Measurements from ENCODE around the gene GARIN5B. TPM values are rescaled to one million over a fixed set of nuclear protein-coding genes. Genes with fewer than 3 reads are reported as not detected.

GARIN5B gene
- total RNA-seq, 1 donor from 2014 or later, result not detected

- no peak for TF ChIP-seq CTCF (IDR thresholded peaks at IDR 0.05)
- Mint-ChIP-seq H3K4me3 (ENCODE audit: unreplicated experiment) (no peak overlapping the region), H3K36me3 (ENCODE audit: low read depth) (peaks cover 19% of the 10 kb centered on the region), H3K4me1 (ENCODE audit: low read depth) (peaks cover 53% of the 10 kb centered on the region), H3K27ac (ENCODE audit: unreplicated experiment) (no peak overlapping the region), H3K27me3 (ENCODE audit: low read depth) (no peaks in the 10 kb centered on the region), H3K9me3 (ENCODE audit: low read depth) (no peaks in the 10 kb centered on the region)
- DNase-seq (ENCODE audit: low spot score), result no peak
Observed at GRCh38 chr19:55391191-55391670, 28.2 kb upstream of the GARIN5B start.

GRCh38 chr19:55390461-55390880 lies 27.4 kb upstream of the GARIN5B start:
- Mint-ChIP-seq H3K9me3 (ENCODE audit: low read depth) (no peaks in the 10 kb centered on the region), H3K36me3 (ENCODE audit: low read depth) (peaks cover 21% of the 10 kb centered on the region), H3K27ac (ENCODE audit: unreplicated experiment) (no peak overlapping the region), H3K27me3 (ENCODE audit: low read depth) (no peaks in the 10 kb centered on the region), H3K4me1 (ENCODE audit: low read depth) (peaks cover 55% of the 10 kb centered on the region), H3K4me3 (ENCODE audit: unreplicated experiment) (no peak overlapping the region)
- TF ChIP-seq CTCF (IDR thresholded peaks at IDR 0.05), result no peak
- no peak for DNase-seq (ENCODE audit: low spot score)

- H3K9me3 Mint-ChIP-seq (ENCODE audit: low read depth), result no peaks in the 10 kb centered on the region
- H3K27ac Mint-ChIP-seq (ENCODE audit: unreplicated experiment), result peak overlapping the region; percentile 32
- H3K4me1 Mint-ChIP-seq (ENCODE audit: low read depth), result peaks cover 60% of the 10 kb centered on the region
- no peak for DNase-seq (ENCODE audit: low spot score)
- TF ChIP-seq CTCF (IDR thresholded peaks at IDR 0.05), result no peak
- H3K36me3 Mint-ChIP-seq (ENCODE audit: low read depth), result peaks cover 21% of the 10 kb centered on the region
- H3K27me3 Mint-ChIP-seq (ENCODE audit: low read depth), result no peaks in the 10 kb centered on the region
- H3K4me3 Mint-ChIP-seq (ENCODE audit: unreplicated experiment), result peak overlapping the region; percentile 36
Observed at GRCh38 chr19:55389386-55390317, 26.6 kb upstream of the GARIN5B start.

GRCh38 chr19:55387736-55388497 lies 24.9 kb upstream of the GARIN5B start:
- Mint-ChIP-seq H3K27me3 (ENCODE audit: low read depth) (no peaks in the 10 kb centered on the region), H3K36me3 (ENCODE audit: low read depth) (peaks cover 21% of the 10 kb centered on the region), H3K4me3 (ENCODE audit: unreplicated experiment) (peak overlapping the region; percentile 99), H3K27ac (ENCODE audit: unreplicated experiment) (no peak overlapping the region), H3K4me1 (ENCODE audit: low read depth) (peaks cover 63% of the 10 kb centered on the region), H3K9me3 (ENCODE audit: low read depth) (no peaks in the 10 kb centered on the region)
- no peak for TF ChIP-seq CTCF (IDR thresholded peaks at IDR 0.05)
- DNase-seq (ENCODE audit: low spot score), result no peak

- Mint-ChIP-seq H3K27ac (ENCODE audit: unreplicated experiment) (peak overlapping the region; percentile 99), H3K36me3 (ENCODE audit: low read depth) (peaks cover 21% of the 10 kb centered on the region), H3K4me1 (ENCODE audit: low read depth) (peaks cover 56% of the 10 kb centered on the region), H3K9me3 (ENCODE audit: low read depth) (no peaks in the 10 kb centered on the region), H3K27me3 (ENCODE audit: low read depth) (no peaks in the 10 kb centered on the region), H3K4me3 (ENCODE audit: unreplicated experiment) (peak overlapping the region; percentile 99)
- no peak for DNase-seq (ENCODE audit: low spot score)
- TF ChIP-seq CTCF (IDR thresholded peaks at IDR 0.05), result peak; percentile 8
Observed at GRCh38 chr19:55386493-55386971, 23.5 kb upstream of the GARIN5B start.

Measured in chondrocyte (in vitro differentiated cells).